Measurements from ENCODE around the gene ATP6V1G2.

Gene ATP6V1G2

DNA sequence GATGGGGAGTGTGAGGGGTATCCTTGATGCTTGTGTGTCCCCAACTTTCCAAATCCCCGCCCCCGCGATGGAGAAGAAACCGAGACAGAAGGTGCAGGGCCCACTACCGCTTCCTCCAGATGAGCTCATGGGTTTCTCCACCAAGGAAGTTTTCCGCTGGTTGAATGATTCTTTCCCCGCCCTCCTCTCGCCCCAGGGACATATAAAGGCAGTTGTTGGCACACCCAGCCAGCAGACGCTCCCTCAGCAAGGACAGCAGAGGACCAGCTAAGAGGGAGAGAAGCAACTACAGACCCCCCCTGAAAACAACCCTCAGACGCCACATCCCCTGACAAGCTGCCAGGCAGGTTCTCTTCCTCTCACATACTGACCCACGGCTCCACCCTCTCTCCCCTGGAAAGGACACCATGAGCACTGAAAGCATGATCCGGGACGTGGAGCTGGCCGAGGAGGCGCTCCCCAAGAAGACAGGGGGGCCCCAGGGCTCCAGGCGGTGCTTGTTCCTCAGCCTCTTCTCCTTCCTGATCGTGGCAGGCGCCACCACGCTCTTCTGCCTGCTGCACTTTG lies 29.0 kb upstream of the ATP6V1G2 start, which contains the start of gene TNF:
Gene TNF, plus strand, starts transcription at position 231 of the 567 bp plus-strand sequence. Its CDS starts 177 bp downstream, at position 408.
- TF ChIP-seq, protein P1, sequence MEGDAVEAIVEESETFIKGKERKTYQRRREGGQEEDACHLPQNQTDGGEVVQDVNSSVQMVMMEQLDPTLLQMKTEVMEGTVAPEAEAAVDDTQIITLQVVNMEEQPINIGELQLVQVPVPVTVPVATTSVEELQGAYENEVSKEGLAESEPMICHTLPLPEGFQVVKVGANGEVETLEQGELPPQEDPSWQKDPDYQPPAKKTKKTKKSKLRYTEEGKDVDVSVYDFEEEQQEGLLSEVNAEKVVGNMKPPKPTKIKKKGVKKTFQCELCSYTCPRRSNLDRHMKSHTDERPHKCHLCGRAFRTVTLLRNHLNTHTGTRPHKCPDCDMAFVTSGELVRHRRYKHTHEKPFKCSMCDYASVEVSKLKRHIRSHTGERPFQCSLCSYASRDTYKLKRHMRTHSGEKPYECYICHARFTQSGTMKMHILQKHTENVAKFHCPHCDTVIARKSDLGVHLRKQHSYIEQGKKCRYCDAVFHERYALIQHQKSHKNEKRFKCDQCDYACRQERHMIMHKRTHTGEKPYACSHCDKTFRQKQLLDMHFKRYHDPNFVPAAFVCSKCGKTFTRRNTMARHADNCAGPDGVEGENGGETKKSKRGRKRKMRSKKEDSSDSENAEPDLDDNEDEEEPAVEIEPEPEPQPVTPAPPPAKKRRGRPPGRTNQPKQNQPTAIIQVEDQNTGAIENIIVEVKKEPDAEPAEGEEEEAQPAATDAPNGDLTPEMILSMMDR (conservative IDR thresholded peaks at IDR 0.05; ENCODE audit: low read depth, low read length) = no peak
- DNase-seq (ENCODE audit: low read depth) = no peak
- H3K4me3 ChIP-seq (ENCODE audit: low read depth, low read length) = no peak within 1 kb of the TSS

DNA sequence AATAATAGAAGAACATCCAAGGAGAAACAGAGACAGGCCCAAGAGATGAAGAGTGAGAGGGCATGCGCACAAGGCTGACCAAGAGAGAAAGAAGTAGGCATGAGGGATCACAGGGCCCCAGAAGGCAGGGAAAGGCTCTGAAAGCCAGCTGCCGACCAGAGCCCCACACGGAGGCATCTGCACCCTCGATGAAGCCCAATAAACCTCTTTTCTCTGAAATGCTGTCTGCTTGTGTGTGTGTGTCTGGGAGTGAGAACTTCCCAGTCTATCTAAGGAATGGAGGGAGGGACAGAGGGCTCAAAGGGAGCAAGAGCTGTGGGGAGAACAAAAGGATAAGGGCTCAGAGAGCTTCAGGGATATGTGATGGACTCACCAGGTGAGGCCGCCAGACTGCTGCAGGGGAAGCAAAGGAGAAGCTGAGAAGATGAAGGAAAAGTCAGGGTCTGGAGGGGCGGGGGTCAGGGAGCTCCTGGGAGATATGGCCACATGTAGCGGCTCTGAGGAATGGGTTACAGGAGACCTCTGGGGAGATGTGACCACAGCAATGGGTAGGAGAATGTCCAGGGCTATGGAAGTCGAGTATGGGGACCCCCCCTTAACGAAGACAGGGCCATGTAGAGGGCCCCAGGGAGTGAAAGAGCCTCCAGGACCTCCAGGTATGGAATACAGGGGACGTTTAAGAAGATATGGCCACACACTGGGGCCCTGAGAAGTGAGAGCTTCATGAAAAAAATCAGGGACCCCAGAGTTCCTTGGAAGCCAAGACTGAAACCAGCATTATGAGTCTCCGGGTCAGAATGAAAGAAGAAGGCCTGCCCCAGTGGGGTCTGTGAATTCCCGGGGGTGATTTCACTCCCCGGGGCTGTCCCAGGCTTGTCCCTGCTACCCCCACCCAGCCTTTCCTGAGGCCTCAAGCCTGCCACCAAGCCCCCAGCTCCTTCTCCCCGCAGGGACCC lies 28.0 kb upstream of the ATP6V1G2 start:
- TF ChIP-seq, protein P1 (conservative IDR thresholded peaks at IDR 0.05; ENCODE audit: low read depth, low read length) = no peak
- no peak for DNase-seq (ENCODE audit: low read depth)
- no peak overlapping the region for H3K4me3 ChIP-seq (ENCODE audit: low read depth, low read length)

DNA sequence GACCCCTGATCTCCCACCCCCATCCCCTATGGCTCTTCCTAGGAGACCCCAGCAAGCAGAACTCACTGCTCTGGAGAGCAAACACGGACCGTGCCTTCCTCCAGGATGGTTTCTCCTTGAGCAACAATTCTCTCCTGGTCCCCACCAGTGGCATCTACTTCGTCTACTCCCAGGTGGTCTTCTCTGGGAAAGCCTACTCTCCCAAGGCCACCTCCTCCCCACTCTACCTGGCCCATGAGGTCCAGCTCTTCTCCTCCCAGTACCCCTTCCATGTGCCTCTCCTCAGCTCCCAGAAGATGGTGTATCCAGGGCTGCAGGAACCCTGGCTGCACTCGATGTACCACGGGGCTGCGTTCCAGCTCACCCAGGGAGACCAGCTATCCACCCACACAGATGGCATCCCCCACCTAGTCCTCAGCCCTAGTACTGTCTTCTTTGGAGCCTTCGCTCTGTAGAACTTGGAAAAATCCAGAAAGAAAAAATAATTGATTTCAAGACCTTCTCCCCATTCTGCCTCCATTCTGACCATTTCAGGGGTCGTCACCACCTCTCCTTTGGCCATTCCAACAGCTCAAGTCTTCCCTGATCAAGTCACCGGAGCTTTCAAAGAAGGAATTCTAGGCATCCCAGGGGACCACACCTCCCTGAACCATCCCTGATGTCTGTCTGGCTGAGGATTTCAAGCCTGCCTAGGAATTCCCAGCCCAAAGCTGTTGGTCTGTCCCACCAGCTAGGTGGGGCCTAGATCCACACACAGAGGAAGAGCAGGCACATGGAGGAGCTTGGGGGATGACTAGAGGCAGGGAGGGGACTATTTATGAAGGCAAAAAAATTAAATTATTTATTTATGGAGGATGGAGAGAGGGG lies 27.1 kb upstream of the ATP6V1G2 start:
- H3K4me3 ChIP-seq (ENCODE audit: low read depth, low read length) = no peak overlapping the region
- TF ChIP-seq, protein P1 (conservative IDR thresholded peaks at IDR 0.05; ENCODE audit: low read depth, low read length) = no peak

DNA sequence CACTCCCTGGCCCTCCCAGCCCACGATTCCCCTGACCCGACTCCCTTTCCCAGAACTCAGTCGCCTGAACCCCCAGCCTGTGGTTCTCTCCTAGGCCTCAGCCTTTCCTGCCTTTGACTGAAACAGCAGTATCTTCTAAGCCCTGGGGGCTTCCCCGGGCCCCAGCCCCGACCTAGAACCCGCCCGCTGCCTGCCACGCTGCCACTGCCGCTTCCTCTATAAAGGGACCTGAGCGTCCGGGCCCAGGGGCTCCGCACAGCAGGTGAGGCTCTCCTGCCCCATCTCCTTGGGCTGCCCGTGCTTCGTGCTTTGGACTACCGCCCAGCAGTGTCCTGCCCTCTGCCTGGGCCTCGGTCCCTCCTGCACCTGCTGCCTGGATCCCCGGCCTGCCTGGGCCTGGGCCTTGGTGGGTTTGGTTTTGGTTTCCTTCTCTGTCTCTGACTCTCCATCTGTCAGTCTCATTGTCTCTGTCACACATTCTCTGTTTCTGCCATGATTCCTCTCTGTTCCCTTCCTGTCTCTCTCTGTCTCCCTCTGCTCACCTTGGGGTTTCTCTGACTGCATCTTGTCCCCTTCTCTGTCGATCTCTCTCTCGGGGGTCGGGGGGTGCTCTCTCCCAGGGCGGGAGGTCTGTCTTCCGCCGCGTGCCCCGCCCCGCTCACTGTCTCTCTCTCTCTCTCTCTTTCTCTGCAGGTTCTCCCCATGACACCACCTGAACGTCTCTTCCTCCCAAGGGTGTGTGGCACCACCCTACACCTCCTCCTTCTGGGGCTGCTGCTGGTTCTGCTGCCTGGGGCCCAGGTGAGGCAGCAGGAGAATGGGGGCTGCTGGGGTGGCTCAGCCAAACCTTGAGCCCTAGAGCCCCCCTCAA lies 25.9 kb upstream of the ATP6V1G2 start, which contains the start of gene LTA:
Gene LTA, plus strand, starts transcription at position 249 of the 871 bp plus-strand sequence. Its CDS starts 454 bp downstream, at position 703.
- TF ChIP-seq, protein P1 (conservative IDR thresholded peaks at IDR 0.05; ENCODE audit: low read depth, low read length) = no peak
- H3K4me3 ChIP-seq (ENCODE audit: low read depth, low read length) = no peak within 1 kb of the TSS
- DNase-seq (ENCODE audit: low read depth) = no peak

More for the DNA sequence above, 27.1 kb upstream of the ATP6V1G2 start:
- DNase-seq (ENCODE audit: low read depth) = no peak

DNA sequence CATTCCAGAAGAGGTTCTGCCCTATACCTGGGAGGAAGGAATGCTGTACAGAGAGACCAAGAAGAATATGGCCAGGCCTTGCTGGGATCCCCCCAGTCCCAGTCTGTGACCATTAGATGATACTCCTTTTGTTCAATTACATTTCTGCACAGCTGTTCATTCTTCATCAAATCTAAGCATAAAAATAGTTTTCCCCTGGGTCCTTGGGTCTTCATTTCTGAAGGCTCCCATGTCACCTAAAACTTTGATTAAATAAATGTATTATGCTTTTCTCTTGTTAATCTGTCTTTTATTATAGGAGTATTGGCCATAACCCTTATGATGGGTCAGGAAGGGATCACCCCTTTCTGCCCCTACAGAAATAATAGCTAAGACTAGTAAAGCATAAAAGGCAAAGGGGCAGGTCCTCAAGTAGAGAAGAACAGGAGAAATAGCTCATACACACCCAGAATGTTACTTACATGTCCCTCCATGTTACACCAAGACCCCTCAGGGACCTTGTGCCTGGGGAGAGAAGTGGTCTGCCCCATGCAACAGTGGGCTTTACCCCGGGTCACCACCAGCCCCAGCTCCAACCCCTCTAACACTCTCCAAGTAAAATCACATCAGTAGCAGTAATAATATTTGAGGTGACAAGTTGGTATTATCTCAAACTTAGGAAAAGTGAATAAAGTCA lies 23.6 kb upstream of the ATP6V1G2 start:
- H3K4me3 ChIP-seq (ENCODE audit: low read depth, low read length) = no peak overlapping the region
- no peak for DNase-seq (ENCODE audit: low read depth)
- TF ChIP-seq, protein P1 (conservative IDR thresholded peaks at IDR 0.05; ENCODE audit: low read depth, low read length) = no peak

All from choroid plexus epithelial cell (primary cell).